ENCODE measurements around the gene SKI.

The SKI gene

GRCh38 chr1:2283991-2284895, 56.1 kb downstream of the SKI start:
- no peaks in the 10 kb centered on the region for H3K27me3 ChIP-seq (ENCODE audit: control insufficient read depth, insufficient read depth, low read length)
- H3K9ac ChIP-seq (ENCODE audit: low read length), result no peak overlapping the region
- H3K27ac ChIP-seq (ENCODE audit: low read depth, low read length), result no peak overlapping the region
- peaks cover 16% of the 10 kb centered on the region for H3K4me1 ChIP-seq (ENCODE audit: control insufficient read depth, insufficient read depth, low read length)
- no peaks in the 10 kb centered on the region for H3K9me3 ChIP-seq (ENCODE audit: control insufficient read depth, insufficient read depth, low read depth, low read length)
- no peak overlapping the region for H3K4me3 ChIP-seq (ENCODE audit: low read depth, low read length)
- no peaks in the 10 kb centered on the region for H3K36me3 ChIP-seq (ENCODE audit: control insufficient read depth, insufficient read depth, low read length)

- no peak overlapping the region for H3K4me3 ChIP-seq (ENCODE audit: low read depth, low read length)
- peaks cover 16% of the 10 kb centered on the region for H3K4me1 ChIP-seq (ENCODE audit: control insufficient read depth, insufficient read depth, low read length)
- no peaks in the 10 kb centered on the region for H3K27me3 ChIP-seq (ENCODE audit: control insufficient read depth, insufficient read depth, low read length)
- no peaks in the 10 kb centered on the region for H3K9me3 ChIP-seq (ENCODE audit: control insufficient read depth, insufficient read depth, low read depth, low read length)
- no peaks in the 10 kb centered on the region for H3K36me3 ChIP-seq (ENCODE audit: control insufficient read depth, insufficient read depth, low read length)
- no peak overlapping the region for H3K27ac ChIP-seq (ENCODE audit: low read depth, low read length)
- H3K9ac ChIP-seq (ENCODE audit: low read length), result no peak overlapping the region
Measured at GRCh38 chr1:2284932-2285331, 56.8 kb downstream of the SKI start.

GRCh38 chr1:2286923-2287322, 58.8 kb downstream of the SKI start:
- Histone ChIP-seq H3K36me3 (ENCODE audit: control insufficient read depth, insufficient read depth, low read length) (no peaks in the 10 kb centered on the region), H3K9me3 (ENCODE audit: control insufficient read depth, insufficient read depth, low read depth, low read length) (no peaks in the 10 kb centered on the region), H3K27ac (ENCODE audit: low read depth, low read length) (no peak overlapping the region), H3K27me3 (ENCODE audit: control insufficient read depth, insufficient read depth, low read length) (no peaks in the 10 kb centered on the region), H3K4me1 (ENCODE audit: control insufficient read depth, insufficient read depth, low read length) (peaks cover 25% of the 10 kb centered on the region), H3K4me3 (ENCODE audit: low read depth, low read length) (no peak overlapping the region), H3K9ac (ENCODE audit: low read length) (no peak overlapping the region)

- no peak overlapping the region for H3K9ac ChIP-seq (ENCODE audit: low read length)
Measured at GRCh38 chr1:2287649-2288048, 59.5 kb downstream of the SKI start.

GRCh38 chr1:2288311-2288710, 60.2 kb downstream of the SKI start:
- no peaks in the 10 kb centered on the region for H3K36me3 ChIP-seq (ENCODE audit: control insufficient read depth, insufficient read depth, low read length)
- H3K27ac ChIP-seq (ENCODE audit: low read depth, low read length), result no peak overlapping the region

More at GRCh38 chr1:2287649-2288048, 59.5 kb downstream of the SKI start:
- no peak overlapping the region for H3K4me3 ChIP-seq (ENCODE audit: low read depth, low read length)
- H3K27me3 ChIP-seq (ENCODE audit: control insufficient read depth, insufficient read depth, low read length), result no peaks in the 10 kb centered on the region
- no peaks in the 10 kb centered on the region for H3K9me3 ChIP-seq (ENCODE audit: control insufficient read depth, insufficient read depth, low read depth, low read length)
- H3K4me1 ChIP-seq (ENCODE audit: control insufficient read depth, insufficient read depth, low read length), result peaks cover 32% of the 10 kb centered on the region
- no peaks in the 10 kb centered on the region for H3K36me3 ChIP-seq (ENCODE audit: control insufficient read depth, insufficient read depth, low read length)
- no peak overlapping the region for H3K27ac ChIP-seq (ENCODE audit: low read depth, low read length)

GRCh38 chr1:2288816-2289536, 60.9 kb downstream of the SKI start:
- Histone ChIP-seq H3K4me3 (ENCODE audit: low read depth, low read length) (no peak overlapping the region), H3K27ac (ENCODE audit: low read depth, low read length) (no peak overlapping the region), H3K9me3 (ENCODE audit: control insufficient read depth, insufficient read depth, low read depth, low read length) (no peaks in the 10 kb centered on the region), H3K36me3 (ENCODE audit: control insufficient read depth, insufficient read depth, low read length) (no peaks in the 10 kb centered on the region), H3K9ac (ENCODE audit: low read length) (no peak overlapping the region), H3K27me3 (ENCODE audit: control insufficient read depth, insufficient read depth, low read length) (no peaks in the 10 kb centered on the region), H3K4me1 (ENCODE audit: control insufficient read depth, insufficient read depth, low read length) (peaks cover 33% of the 10 kb centered on the region)

More at GRCh38 chr1:2288311-2288710, 60.2 kb downstream of the SKI start:
- H3K27me3 ChIP-seq (ENCODE audit: control insufficient read depth, insufficient read depth, low read length), result no peaks in the 10 kb centered on the region
- no peak overlapping the region for H3K9ac ChIP-seq (ENCODE audit: low read length)
- H3K4me3 ChIP-seq (ENCODE audit: low read depth, low read length), result no peak overlapping the region
- H3K4me1 ChIP-seq (ENCODE audit: control insufficient read depth, insufficient read depth, low read length), result peaks cover 33% of the 10 kb centered on the region
- no peaks in the 10 kb centered on the region for H3K9me3 ChIP-seq (ENCODE audit: control insufficient read depth, insufficient read depth, low read depth, low read length)

- H3K27me3 ChIP-seq (ENCODE audit: control insufficient read depth, insufficient read depth, low read length), result no peaks in the 10 kb centered on the region
- no peaks in the 10 kb centered on the region for H3K36me3 ChIP-seq (ENCODE audit: control insufficient read depth, insufficient read depth, low read length)
- H3K27ac ChIP-seq (ENCODE audit: low read depth, low read length), result no peak overlapping the region
- peaks cover 36% of the 10 kb centered on the region for H3K4me1 ChIP-seq (ENCODE audit: control insufficient read depth, insufficient read depth, low read length)
- H3K9me3 ChIP-seq (ENCODE audit: control insufficient read depth, insufficient read depth, low read depth, low read length), result no peaks in the 10 kb centered on the region
- H3K4me3 ChIP-seq (ENCODE audit: low read depth, low read length), result no peak overlapping the region
- no peak overlapping the region for H3K9ac ChIP-seq (ENCODE audit: low read length)
Measured at GRCh38 chr1:2289607-2290006, 61.5 kb downstream of the SKI start.

- Histone ChIP-seq H3K4me1 (ENCODE audit: control insufficient read depth, insufficient read depth, low read length) (peaks cover 36% of the 10 kb centered on the region), H3K27ac (ENCODE audit: low read depth, low read length) (no peak overlapping the region; the same call in 1 of the 2 replicates), H3K27me3 (ENCODE audit: control insufficient read depth, insufficient read depth, low read length) (no peaks in the 10 kb centered on the region), H3K4me3 (ENCODE audit: low read depth, low read length) (no peak overlapping the region), H3K9me3 (ENCODE audit: control insufficient read depth, insufficient read depth, low read depth, low read length) (no peaks in the 10 kb centered on the region), H3K36me3 (ENCODE audit: control insufficient read depth, insufficient read depth, low read length) (no peaks in the 10 kb centered on the region), H3K9ac (ENCODE audit: low read length) (no peak overlapping the region)
Measured at GRCh38 chr1:2290171-2290578, 62.1 kb downstream of the SKI start.

GRCh38 chr1:2290595-2291510, 62.7 kb downstream of the SKI start:
- no peak overlapping the region for H3K27ac ChIP-seq (ENCODE audit: low read depth, low read length)
- H3K36me3 ChIP-seq (ENCODE audit: control insufficient read depth, insufficient read depth, low read length), result no peaks in the 10 kb centered on the region
- H3K4me1 ChIP-seq (ENCODE audit: control insufficient read depth, insufficient read depth, low read length), result peaks cover 36% of the 10 kb centered on the region
- H3K9ac ChIP-seq (ENCODE audit: low read length), result no peak overlapping the region
- no peak overlapping the region for H3K4me3 ChIP-seq (ENCODE audit: low read depth, low read length)
- no peaks in the 10 kb centered on the region for H3K27me3 ChIP-seq (ENCODE audit: control insufficient read depth, insufficient read depth, low read length)
- no peaks in the 10 kb centered on the region for H3K9me3 ChIP-seq (ENCODE audit: control insufficient read depth, insufficient read depth, low read depth, low read length)

GRCh38 chr1:2291577-2291976, 63.5 kb downstream of the SKI start:
- Histone ChIP-seq H3K9me3 (ENCODE audit: control insufficient read depth, insufficient read depth, low read depth, low read length) (no peaks in the 10 kb centered on the region), H3K27ac (ENCODE audit: low read depth, low read length) (no peak overlapping the region), H3K9ac (ENCODE audit: low read length) (no peak overlapping the region), H3K27me3 (ENCODE audit: control insufficient read depth, insufficient read depth, low read length) (no peaks in the 10 kb centered on the region), H3K4me1 (ENCODE audit: control insufficient read depth, insufficient read depth, low read length) (peaks cover 36% of the 10 kb centered on the region), H3K36me3 (ENCODE audit: control insufficient read depth, insufficient read depth, low read length) (no peaks in the 10 kb centered on the region), H3K4me3 (ENCODE audit: low read depth, low read length) (no peak overlapping the region)

Measured in HUES6 (cell line).